HG03565 (cell line): ENCODE data around the gene ARHGEF3.

Experiments used
- ATAC-seq: cut with Tn5 transposase; IDR thresholded peaks from one replicate; pipeline ENCODE4 v1.9.1; 2021; ENCODE audit warnings: mild to moderate bottlenecking, moderate library complexity; ENCODE audit not compliant: unreplicated experiment

The ARHGEF3 gene

DNA sequence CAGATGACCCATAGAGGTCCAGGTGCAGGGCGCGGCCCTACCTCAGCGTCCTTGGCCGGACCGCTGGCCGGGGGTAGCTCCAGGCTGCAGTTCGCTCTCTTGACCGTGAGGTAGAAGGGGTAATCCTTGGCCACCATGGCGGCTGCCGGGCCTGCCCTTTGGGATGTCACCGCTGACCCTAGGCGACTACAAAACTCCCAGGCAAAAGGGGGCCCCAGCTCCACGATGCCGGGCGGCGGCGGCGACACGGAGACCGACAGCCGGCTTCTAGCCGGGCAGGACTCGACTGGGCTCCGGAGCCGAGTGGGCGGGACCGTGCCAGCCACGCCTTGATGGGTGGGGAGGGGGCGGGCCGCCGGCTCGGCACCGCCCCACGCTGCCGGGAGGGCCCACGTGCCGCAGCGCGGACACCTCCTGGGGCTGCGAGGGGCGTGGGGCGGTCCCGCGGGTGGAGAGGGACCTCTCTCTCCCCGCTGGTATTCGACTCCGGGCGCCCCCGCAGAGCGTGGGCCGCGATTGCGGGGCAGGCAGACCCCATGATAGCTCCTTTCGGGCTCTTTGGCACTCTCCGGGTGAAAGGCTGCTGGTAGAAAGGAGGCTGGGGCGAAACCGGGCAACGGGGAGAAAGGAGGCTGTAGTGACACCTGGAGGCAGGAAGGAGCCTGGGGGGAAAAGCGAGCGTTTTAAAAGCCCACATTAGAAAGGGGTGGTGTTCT is at the start of gene ARHGEF3:
ARHGEF3 (minus strand) TSS at position 288 of the 716 bp plus-strand sequence; CDS start at position 137, 151 bp downstream.
- peak; percentile 59 for ATAC-seq

- ATAC-seq, result no peak
These were observed 47.9 kb upstream of the ARHGEF3 start for GRCh38 chr3:56849698-56850097.

GRCh38 chr3:56845505-56845904 is 43.8 kb upstream of the ARHGEF3 start:
- ATAC-seq, result no peak

DNA sequence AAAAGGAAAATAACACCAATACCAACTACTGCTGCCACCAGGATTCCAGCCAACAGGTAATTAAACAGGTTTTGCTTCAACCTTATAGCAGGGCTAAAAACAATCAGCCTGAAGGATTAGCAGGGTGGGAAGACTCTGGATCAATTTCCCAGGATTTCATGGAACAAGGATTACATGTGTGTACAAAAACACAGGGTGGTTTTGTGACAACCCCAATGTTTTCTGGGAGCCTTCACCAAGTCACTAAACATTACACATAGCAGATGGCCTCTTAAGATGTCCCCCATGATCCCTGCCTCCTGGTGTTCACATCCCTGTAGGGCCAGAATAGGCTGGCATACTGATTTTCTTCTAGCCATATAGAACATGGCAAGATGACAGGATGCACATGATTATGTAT is 42.8 kb upstream of the ARHGEF3 start:
- no peak for ATAC-seq

DNA sequence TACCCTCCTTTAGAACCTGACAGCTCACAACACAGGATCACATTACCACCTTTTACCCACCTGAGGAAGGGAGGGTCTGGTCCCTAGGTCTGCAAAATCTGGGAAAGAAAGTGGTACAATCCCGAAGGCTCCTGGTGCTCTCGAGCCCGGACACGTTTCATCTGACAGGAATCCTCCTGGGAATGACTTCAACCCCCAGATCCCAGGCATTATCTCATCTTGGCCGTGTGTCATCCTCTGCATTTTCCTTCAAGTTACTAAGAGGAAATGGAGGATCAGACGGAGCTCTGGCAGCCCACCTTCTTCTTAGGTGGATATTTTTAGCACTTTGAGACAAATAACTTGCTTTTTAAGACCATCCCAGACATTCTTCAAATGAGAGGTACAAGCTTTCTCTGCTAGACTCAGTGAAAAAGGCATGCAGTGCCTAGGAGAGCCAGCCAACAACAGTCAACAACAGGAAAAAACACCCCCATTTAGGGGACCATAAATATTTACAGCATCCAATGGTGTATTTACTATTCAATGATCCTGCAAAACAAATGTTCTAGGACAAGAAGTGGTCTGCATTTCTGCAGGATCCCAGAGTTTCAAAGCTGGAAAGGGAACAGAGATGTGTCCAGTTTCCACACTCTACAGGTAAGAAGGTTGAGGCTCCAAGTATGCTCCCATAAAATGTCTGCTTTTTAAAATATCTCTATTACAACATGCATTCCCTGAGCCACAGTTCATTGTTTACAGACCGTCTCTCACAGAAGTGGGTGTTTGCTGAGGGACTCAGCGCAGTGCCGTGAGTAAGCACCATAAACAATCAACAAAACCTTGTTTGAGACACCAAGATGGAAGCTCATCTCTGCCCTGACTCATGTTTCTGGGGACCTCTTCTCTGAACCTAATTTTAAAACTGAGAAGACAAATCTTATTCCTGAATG is 38.3 kb upstream of the ARHGEF3 start:
- ATAC-seq, result no peak

- no peak for ATAC-seq
These were observed 36.7 kb upstream of the ARHGEF3 start for GRCh38 chr3:56838448-56838847.

GRCh38 chr3:56837196-56837955 is 35.6 kb upstream of the ARHGEF3 start:
- no peak for ATAC-seq

- ATAC-seq, result no peak
These were observed 34.8 kb upstream of the ARHGEF3 start for GRCh38 chr3:56836276-56837163.

- no peak for ATAC-seq
These were observed 34.0 kb upstream of the ARHGEF3 start for GRCh38 chr3:56835650-56836227.

DNA sequence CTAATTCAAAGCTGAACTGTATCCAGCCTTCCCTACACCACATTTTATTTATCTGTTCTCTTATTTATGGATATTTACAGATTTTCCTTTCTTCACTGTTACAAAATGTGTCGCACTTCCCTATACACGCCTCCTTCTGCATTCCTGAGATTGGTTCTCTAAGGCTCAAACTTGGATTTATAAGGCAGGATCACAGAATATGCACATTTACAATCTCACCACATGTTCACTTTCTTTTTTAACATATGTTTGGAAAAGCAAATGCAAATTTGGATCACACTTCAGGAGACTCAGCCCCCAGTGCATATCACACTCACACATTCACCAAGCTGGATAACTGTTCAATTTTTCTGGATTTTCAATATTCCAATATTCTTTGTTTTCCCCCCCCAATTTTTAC is 31.8 kb upstream of the ARHGEF3 start:
- ATAC-seq, result no peak

DNA sequence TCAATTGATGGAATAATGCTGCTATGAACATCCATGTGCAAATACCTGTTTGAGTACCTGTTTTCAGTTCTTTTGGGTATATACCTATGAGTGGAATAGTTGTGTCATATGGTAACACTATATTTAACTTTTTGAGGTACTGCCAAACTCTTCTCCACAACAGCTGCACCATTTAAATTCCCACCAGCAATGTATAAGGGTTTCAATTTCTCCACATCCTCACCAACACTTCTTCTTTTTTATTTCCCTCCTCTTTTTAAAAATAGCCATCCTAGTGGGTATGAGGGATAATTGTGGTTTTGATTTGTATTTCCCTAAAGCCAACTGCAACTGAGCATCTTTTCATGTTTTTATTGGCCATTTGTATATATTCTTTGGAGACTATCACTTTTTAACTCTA is 31.3 kb upstream of the ARHGEF3 start:
- no peak for ATAC-seq

DNA sequence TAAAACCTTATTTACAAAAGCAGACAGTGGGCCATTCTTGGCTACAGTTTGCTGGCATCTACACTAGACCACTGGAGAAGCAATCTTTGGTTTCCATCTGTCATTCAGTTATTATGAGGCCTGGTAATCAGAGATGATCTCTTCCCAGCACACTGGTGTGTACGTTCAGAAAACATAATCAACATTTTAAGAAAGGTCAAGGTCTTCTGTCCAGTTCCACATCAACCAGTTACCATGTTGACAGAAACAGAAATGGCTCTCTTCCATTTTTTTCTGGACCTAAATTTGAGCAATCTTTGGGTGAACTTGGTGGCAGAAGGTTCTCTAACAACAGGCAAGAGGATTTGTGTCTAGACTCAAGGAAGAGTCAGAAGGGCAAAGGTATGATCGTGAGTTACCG is 29.8 kb upstream of the ARHGEF3 start:
- no peak for ATAC-seq

- ATAC-seq, result no peak
These were observed 29.1 kb upstream of the ARHGEF3 start for GRCh38 chr3:56830884-56831283.

GRCh38 chr3:56829533-56829932 is 27.8 kb upstream of the ARHGEF3 start:
- ATAC-seq, result no peak

GRCh38 chr3:56826831-56827722 is 25.3 kb upstream of the ARHGEF3 start:
- ATAC-seq, result no peak

GRCh38 chr3:56825567-56826438 is 24.1 kb upstream of the ARHGEF3 start:
- ATAC-seq, result no peak

DNA sequence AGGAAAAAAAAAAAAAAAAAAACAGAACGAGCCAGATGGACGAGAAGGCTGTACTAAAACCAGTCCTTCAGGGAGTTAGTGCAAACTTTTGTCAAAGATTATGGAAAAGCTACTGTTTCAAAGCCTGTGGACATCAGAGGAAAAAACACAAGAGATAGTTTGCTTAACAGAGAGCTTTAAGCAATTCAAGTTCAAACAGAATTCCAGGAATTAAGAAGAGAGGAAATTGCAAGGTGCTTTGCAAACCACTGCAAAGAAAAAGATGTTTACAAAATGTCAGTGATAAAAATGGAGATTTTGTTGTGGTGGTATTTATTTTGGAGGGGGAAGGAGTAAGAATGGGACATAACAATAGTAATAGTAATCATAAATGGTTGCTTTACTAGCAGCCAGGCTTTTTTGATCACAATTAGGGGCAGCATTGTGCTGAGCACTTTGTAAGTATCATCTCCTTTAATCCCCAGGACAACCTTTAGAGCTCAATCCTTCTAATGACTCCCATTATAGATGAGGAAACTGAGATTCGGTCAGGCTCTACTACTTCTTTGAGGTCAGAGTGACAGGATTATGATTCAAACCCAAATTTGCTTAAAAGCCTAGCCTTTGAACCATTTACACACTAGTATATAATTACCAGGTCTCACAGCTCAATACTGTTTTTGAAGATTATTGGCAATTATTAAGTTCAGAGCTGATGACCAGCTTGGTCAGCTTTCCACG is 22.4 kb upstream of the ARHGEF3 start:
- no peak for ATAC-seq
